DOHH2 (cell line): Measurements from ENCODE around the gene LYAR.
"Not testable (repeated sequence)": the region's sequence is repeated elsewhere in the genome, so short reads cannot be mapped to it uniquely, and the experiment has no call there.

Experiments
- H3F3A ChIP-seq: fragments of 200-600 bp; sonication (generic), shearing (Covaris generic); 2 replicates; pipeline ENCODE4 v1.6.0; 2016; ENCODE audit warnings: antibody characterized with exemption, mild to moderate bottlenecking; ENCODE audit not compliant: control insufficient read depth, insufficient read depth
- H3K27ac ChIP-seq: fragments of 200-600 bp; sonication (generic); 2 replicates; pipeline ENCODE4 v1.5.1; 2014; ENCODE audit warnings: low read depth, mild to moderate bottlenecking, low read length, moderate library complexity
- H3K27me3 ChIP-seq: fragments of 200-600 bp; sonication (generic); 2 replicates; pipeline ENCODE4 v1.6.1; 2014; ENCODE audit warnings: mild to moderate bottlenecking, low read length, mixed read lengths; ENCODE audit not compliant: control insufficient read depth
- H3K36me3 ChIP-seq: fragments of 200-600 bp; sonication (generic); 2 replicates; pipeline ENCODE4 v1.6.1; 2014; ENCODE audit warnings: mild to moderate bottlenecking, low read length, moderate library complexity, mixed read lengths; ENCODE audit not compliant: control insufficient read depth
- H3K4me1 ChIP-seq: fragments of 200-600 bp; sonication (generic); 2 replicates; pipeline ENCODE4 v1.6.1; 2014; ENCODE audit warnings: mild to moderate bottlenecking, low read length, mixed read lengths; ENCODE audit not compliant: control insufficient read depth
- H3K4me2 ChIP-seq: fragments of 200-600 bp; sonication (generic); 2 replicates; pipeline ENCODE4 v1.6.0; 2014; ENCODE audit warnings: mild to moderate bottlenecking, low read length, moderate library complexity
- H3K4me3 ChIP-seq: fragments of 200-600 bp; sonication (generic); 2 replicates; pipeline ENCODE4 v1.5.1; 2014; ENCODE audit warnings: mild to moderate bottlenecking, low read length, mixed read lengths
- H3K79me2 ChIP-seq: fragments of 200-600 bp; sonication (generic); 2 replicates; pipeline ENCODE4 v1.6.1; 2014; ENCODE audit warnings: mild to moderate bottlenecking, low read length, mixed read lengths; ENCODE audit not compliant: control insufficient read depth
- H3K9me2 ChIP-seq: fragments of 200-600 bp; sonication (generic); replicated peaks from 2 replicates; pipeline ENCODE4 v1.6.1; 2014; ENCODE audit warnings: mild to moderate bottlenecking, low read length, mixed read lengths; ENCODE audit not compliant: control insufficient read depth
- H3K9me3 ChIP-seq: fragments of 200-600 bp; sonication (generic); 2 replicates; pipeline ENCODE4 v1.6.1; 2014; ENCODE audit warnings: antibody characterized with exemption, low read length, mixed read lengths; ENCODE audit not compliant: control insufficient read depth, insufficient read depth
- H4K20me1 ChIP-seq: fragments of 200-600 bp; sonication (generic); 2 replicates; pipeline ENCODE4 v1.6.0; 2014; ENCODE audit warnings: low read depth, mild to moderate bottlenecking, antibody characterized with exemption, low read length, moderate library complexity; ENCODE audit not compliant: control insufficient read depth, insufficient read depth
- CTCF ChIP-seq: fragments of 200-600 bp; sonication (generic); IDR thresholded peaks from one replicate; pipeline ENCODE4 v1.5.1; 2014; ENCODE audit warnings: antibody characterized with exemption, mild to moderate bottlenecking, low read depth, low read length; ENCODE audit not compliant: poor library complexity, severe bottlenecking
- EZH2phosphoT487 ChIP-seq: fragments of 200-600 bp; sonication (generic); IDR thresholded peaks from 2 replicates; pipeline ENCODE4 v1.6.1; 2017; ENCODE audit warnings: borderline replicate concordance, mild to moderate bottlenecking, antibody characterized with exemption, low read length, moderate library complexity, mixed read lengths

The LYAR gene

GRCh38 chr4:4254199-4254598, 35.8 kb downstream of the LYAR start:
- no peak overlapping the region for H3K27ac ChIP-seq
- peaks cover 7% of the 10 kb centered on the region for H3K4me1 ChIP-seq
- TF ChIP-seq EZH2phosphoT487 (no peak), CTCF (no peak)

GRCh38 chr4:4249866-4250265, 40.1 kb downstream of the LYAR start:
- TF ChIP-seq EZH2phosphoT487: no peak
- no peak for TF ChIP-seq CTCF
- peaks cover 28% of the 10 kb centered on the region for H3K79me2 ChIP-seq
- H3K9me3 ChIP-seq: no peaks in the 10 kb centered on the region
- no peak overlapping the region for H3K4me3 ChIP-seq
- no peaks in the 10 kb centered on the region for H3F3A ChIP-seq
- H3K36me3 ChIP-seq: peaks cover 21% of the 10 kb centered on the region
- H3K9me2 ChIP-seq: no peaks in the 10 kb centered on the region
- H3K4me1 ChIP-seq: peaks cover 24% of the 10 kb centered on the region
- no peak overlapping the region for H3K4me2 ChIP-seq
- 0 out of 2 replicates have a peak, but pooled peaks cover 4% of the 10 kb centered on the region for H3K27me3 ChIP-seq
- H3K27ac ChIP-seq: no peak overlapping the region
- no peaks in the 10 kb centered on the region for H4K20me1 ChIP-seq

More at GRCh38 chr4:4254199-4254598, 35.8 kb downstream of the LYAR start:
- Histone ChIP-seq H3K27me3 (peaks cover 11% of the 10 kb centered on the region; the same call in 1 of the 2 replicates), H3K9me2 (no peaks in the 10 kb centered on the region), H3K36me3 (no peaks in the 10 kb centered on the region), H3K4me3 (no peak overlapping the region), H4K20me1 (no peaks in the 10 kb centered on the region), H3K4me2 (no peak overlapping the region), H3K79me2 (no peaks in the 10 kb centered on the region), H3K9me3 (no peaks in the 10 kb centered on the region), H3F3A (no peaks in the 10 kb centered on the region)

- Histone ChIP-seq H3K36me3 (peaks cover 26% of the 10 kb centered on the region), H3K79me2 (peaks cover 28% of the 10 kb centered on the region), H3K4me3 (peak overlapping the region; percentile 99), H3K4me1 (peaks cover 24% of the 10 kb centered on the region), H3K4me2 (peak overlapping the region; percentile 91)
- not testable (repeated sequence) for H3F3A ChIP-seq, H3K9me2 ChIP-seq, H3K27me3 ChIP-seq, H3K9me3 ChIP-seq, H4K20me1 ChIP-seq, H3K27ac ChIP-seq
Observed at GRCh38 chr4:4249342-4249741, 40.6 kb downstream of the LYAR start.

- Histone ChIP-seq H3K4me2 (peak overlapping the region; percentile 91), H4K20me1 (no peaks in the 10 kb centered on the region), H3K36me3 (peaks cover 31% of the 10 kb centered on the region), H3K9me3 (no peaks in the 10 kb centered on the region), H3K9me2 (no peaks in the 10 kb centered on the region), H3K27ac (peak overlapping the region; percentile 74), H3K27me3 (0 out of 2 replicates have a peak, but pooled peaks cover 4% of the 10 kb centered on the region), H3K4me3 (peak overlapping the region; percentile 99), H3K79me2 (peaks cover 28% of the 10 kb centered on the region), H3K4me1 (peaks cover 24% of the 10 kb centered on the region), H3F3A (no peaks in the 10 kb centered on the region)
- no peak for TF ChIP-seq CTCF
- no peak for TF ChIP-seq EZH2phosphoT487
Observed at GRCh38 chr4:4248885-4249203, 41.1 kb downstream of the LYAR start.
